SK-N-SH (cell line): Measurements from ENCODE around the gene AGAP2. TPM values are rescaled to one million over a fixed set of nuclear protein-coding genes. Genes with fewer than 3 reads are reported as not detected.

Experiments used
- CTCF ChIA-PET: fragments of 300-600, 350-600 bp; formaldehyde crosslinking; extraction: SDS; loops from one replicate; lab custom pipeline; 2021; lab: Yijun Ruan, JAX
- POLR2A ChIA-PET: fragments of 350-600 bp; sonication (Branson Sonifier 250); formaldehyde crosslinking; extraction: SDS; loops from one replicate; lab custom pipeline; 2020; ENCODE audit warnings: antibody characterized with exemption, inconsistent platforms; lab: Yijun Ruan, JAX
- DNase-seq: peaks from one replicate; pipeline ENCODE4 v3.0.0; 2012
- H2AFZ ChIP-seq: fragments of 200-600 bp; sonication (generic); 2 replicates; pipeline ENCODE4 v1.8.1; 2016; ENCODE audit warnings: antibody characterized with exemption, mild to moderate bottlenecking, low read depth
- H3F3A ChIP-seq: fragments of 200-600 bp; sonication (generic); replicated peaks from 2 replicates; pipeline ENCODE3; 2016; ENCODE audit warnings: antibody characterized with exemption, mild to moderate bottlenecking; ENCODE audit not compliant: insufficient read depth
- H3K27ac ChIP-seq, 2 experiments: fragments of 200-500 bp in 1 of 2; fragments of 200-600 bp in 1 of 2; sonication (Bioruptor generic) in 1 of 2; sonication (generic), shearing (Covaris generic) in 1 of 2; 2 replicates each; pipeline versions ENCODE4 v1.5.1 to v1.6.1; 2014 to 2016; ENCODE audit warnings: low read depth in 2 of 2, inconsistent platforms in 1 of 2, low read length in 1 of 2, mild to moderate bottlenecking in 1 of 2, mixed read lengths in 1 of 2
- H3K27me3 ChIP-seq: fragments of 200-600 bp; sonication (generic), shearing (Covaris generic); 2 replicates; pipeline ENCODE4 v1.6.1; 2016; ENCODE audit warnings: mixed run types; ENCODE audit not compliant: insufficient read depth
- H3K36me3 ChIP-seq, 2 experiments: fragments of 200-500 bp in 1 of 2; fragments of 200-600 bp in 1 of 2; sonication (Bioruptor generic) in 1 of 2; sonication (generic) in 1 of 2; replicated peaks in 1 of 2; 2 replicates each; pipeline versions ENCODE3 to v1.5.1; 2014 to 2016; ENCODE audit warnings: low read length in 1 of 2, mild to moderate bottlenecking in 1 of 2; ENCODE audit not compliant: insufficient read depth in 2 of 2, control insufficient read depth in 1 of 2
- H3K4me1 ChIP-seq, 2 experiments: fragments of 200-500 bp in 1 of 2; fragments of 200-600 bp in 1 of 2; sonication (Bioruptor generic) in 1 of 2; sonication (generic), shearing (Covaris generic) in 1 of 2; 2 replicates each; pipeline versions ENCODE4 v1.5.1 to v1.6.1; 2014 to 2016; ENCODE audit warnings: low read depth in 1 of 2, low read length in 1 of 2, mixed run types in 1 of 2; ENCODE audit not compliant: insufficient read depth in 2 of 2, control insufficient read depth in 1 of 2
- H3K4me2 ChIP-seq: fragments of 200-600 bp; sonication (generic), shearing (Covaris generic); 2 replicates; pipeline ENCODE4 v1.6.1; 2017; ENCODE audit warnings: mixed run types
- H3K4me3 ChIP-seq, 2 experiments: fragments of 200-500 bp in 1 of 2; fragments of 200-600 bp in 1 of 2; sonication (Bioruptor generic) in 1 of 2; sonication (generic), shearing (Covaris generic) in 1 of 2; 2 replicates each; pipeline versions ENCODE4 v1.5.1 to v1.8.1; 2014 to 2016; ENCODE audit warnings: low read depth in 2 of 2, inconsistent platforms in 1 of 2, low read length in 1 of 2, mild to moderate bottlenecking in 1 of 2, mixed read lengths in 1 of 2, moderate library complexity in 1 of 2
- H3K79me2 ChIP-seq: fragments of 200-600 bp; sonication (generic); 2 replicates; pipeline ENCODE4 v1.8.1; 2017; ENCODE audit warnings: mild to moderate bottlenecking; ENCODE audit not compliant: insufficient read depth
- H3K9ac ChIP-seq: fragments of 200-600 bp; sonication (generic); 2 replicates; pipeline ENCODE4 v1.6.1; 2017; ENCODE audit warnings: mixed run types
- H3K9me2 ChIP-seq: fragments of 200-600 bp; sonication (generic); 2 replicates; pipeline ENCODE4 v1.6.1; 2017; ENCODE audit warnings: mixed run types
- H3K9me3 ChIP-seq: fragments of 200-600 bp; sonication (generic); 2 replicates; pipeline ENCODE4 v1.6.1; 2017; ENCODE audit warnings: mixed run types, mild to moderate bottlenecking, moderate library complexity
- H4K20me1 ChIP-seq: fragments of 200-600 bp; sonication (generic); 2 replicates; pipeline ENCODE4 v1.6.1; 2017; ENCODE audit warnings: mild to moderate bottlenecking, mixed run types; ENCODE audit not compliant: insufficient read depth
- EZH2phosphoT487 ChIP-seq: fragments of 200-600 bp; sonication (generic); IDR thresholded peaks from 2 replicates; pipeline ENCODE4 v1.6.1; 2017; ENCODE audit warnings: low read depth, mixed run types, mild to moderate bottlenecking, antibody characterized with exemption, moderate library complexity, borderline replicate concordance
- FOSL2 ChIP-seq: IDR thresholded peaks from 2 replicates; pipeline ENCODE4 v1.4.0; 2012; ENCODE audit warnings: low read depth, mild to moderate bottlenecking, moderate library complexity, borderline replicate concordance
- FOXJ3 ChIP-seq: sonication (generic); formaldehyde crosslinking; IDR thresholded peaks from 2 replicates; pipeline ENCODE4 v1.5.1; 2020; ENCODE audit warnings: mild to moderate bottlenecking, missing genetic modification reagents
- GABPA ChIP-seq: IDR thresholded peaks from 2 replicates; pipeline ENCODE4 v1.4.0; 2012; ENCODE audit warnings: low read depth, mild to moderate bottlenecking
- JUND ChIP-seq: IDR thresholded peaks from 2 replicates; pipeline ENCODE4 v1.4.0; 2012
- POLR2AphosphoS5 ChIP-seq: IDR thresholded peaks from 2 replicates; pipeline ENCODE4 v1.6.1; 2012; ENCODE audit warnings: low read depth, low read length
- RFX5 ChIP-seq: IDR thresholded peaks from 2 replicates; pipeline ENCODE4 v1.6.1; 2012; ENCODE audit warnings: mild to moderate bottlenecking, improper control_type of control experiment, low read length
- SMC3 ChIP-seq: IDR thresholded peaks from 2 replicates; pipeline ENCODE4 v1.6.1; 2012; ENCODE audit warnings: low read depth, low read length, improper control_type of control experiment
- TCF12 ChIP-seq: IDR thresholded peaks from 2 replicates; pipeline ENCODE4 v1.4.0; 2012
- WGBS: methylation state at CpG from one replicate; pipeline ENCODE4 v1.1.6; 2017; ENCODE audit warnings: low lambda C conversion rate; 5-methylcytosine and 5-hydroxymethylcytosine counted together
- polyA plus RNA-seq, 3 experiments: library from polyadenylated mRNA; depleted of rRNA; stranded (reverse); fragments of >200 nt; gene quantifications; 2 replicates each; pipeline ENCODE4 v1.2.3, GENCODE V29; 2012
- TF ChIP-seq, protein P1 (sequence below): IDR thresholded peaks from 2 replicates; pipeline ENCODE4 v1.4.0; 2012; ENCODE audit warnings: low read depth, borderline replicate concordance
- TF ChIP-seq, protein P2 (sequence below): IDR thresholded peaks from 2 replicates; pipeline ENCODE4 v1.4.0; 2012; ENCODE audit warnings: low read depth, borderline replicate concordance

Gene AGAP2
- polyA plus RNA-seq, 1 of the 3 experiments (the other 2 are of a cell fraction), result 5.2 TPM

- no peak; the same call in 1 of the 2 replicates for TF ChIP-seq RFX5
- no peak for TF ChIP-seq GABPA
- TF ChIP-seq SMC3, result no peak
- TF ChIP-seq POLR2AphosphoS5, result peak; percentile 86; the same call in 1 of the 2 replicates
- TF ChIP-seq, protein P1, sequence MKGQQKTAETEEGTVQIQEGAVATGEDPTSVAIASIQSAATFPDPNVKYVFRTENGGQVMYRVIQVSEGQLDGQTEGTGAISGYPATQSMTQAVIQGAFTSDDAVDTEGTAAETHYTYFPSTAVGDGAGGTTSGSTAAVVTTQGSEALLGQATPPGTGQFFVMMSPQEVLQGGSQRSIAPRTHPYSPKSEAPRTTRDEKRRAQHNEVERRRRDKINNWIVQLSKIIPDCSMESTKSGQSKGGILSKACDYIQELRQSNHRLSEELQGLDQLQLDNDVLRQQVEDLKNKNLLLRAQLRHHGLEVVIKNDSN, result peak; percentile 68; the same call in 1 of the 2 replicates
- no peak for TF ChIP-seq EZH2phosphoT487
- TF ChIP-seq, protein P2, sequence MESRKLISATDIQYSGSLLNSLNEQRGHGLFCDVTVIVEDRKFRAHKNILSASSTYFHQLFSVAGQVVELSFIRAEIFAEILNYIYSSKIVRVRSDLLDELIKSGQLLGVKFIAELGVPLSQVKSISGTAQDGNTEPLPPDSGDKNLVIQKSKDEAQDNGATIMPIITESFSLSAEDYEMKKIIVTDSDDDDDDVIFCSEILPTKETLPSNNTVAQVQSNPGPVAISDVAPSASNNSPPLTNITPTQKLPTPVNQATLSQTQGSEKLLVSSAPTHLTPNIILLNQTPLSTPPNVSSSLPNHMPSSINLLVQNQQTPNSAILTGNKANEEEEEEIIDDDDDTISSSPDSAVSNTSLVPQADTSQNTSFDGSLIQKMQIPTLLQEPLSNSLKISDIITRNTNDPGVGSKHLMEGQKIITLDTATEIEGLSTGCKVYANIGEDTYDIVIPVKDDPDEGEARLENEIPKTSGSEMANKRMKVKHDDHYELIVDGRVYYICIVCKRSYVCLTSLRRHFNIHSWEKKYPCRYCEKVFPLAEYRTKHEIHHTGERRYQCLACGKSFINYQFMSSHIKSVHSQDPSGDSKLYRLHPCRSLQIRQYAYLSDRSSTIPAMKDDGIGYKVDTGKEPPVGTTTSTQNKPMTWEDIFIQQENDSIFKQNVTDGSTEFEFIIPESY, result 0 out of 2 replicates have a peak, but pooled peaks have one; percentile 52
- no peak for TF ChIP-seq TCF12
- TF ChIP-seq FOXJ3 (CRISPR knock-in tag), result no peak
Observed at GRCh38 chr12:57771873-57772428, 33.4 kb upstream of the AGAP2 start, which contains the start of gene METTL1 (continued).

GRCh38 chr12:57771236-57771872 is 32.8 kb upstream of the AGAP2 start:
- WGBS, result 2% methylated on average over 15 of the region's 16 CpGs
- Histone ChIP-seq H2AFZ (peak overlapping the region; percentile 88), H3K4me2 (peak overlapping the region; percentile 93), H3K79me2 (peaks cover 33% of the 10 kb centered on the region), H4K20me1 (no peaks in the 10 kb centered on the region), H3K9me3 (no peaks in the 10 kb centered on the region), H3K27me3 (no peaks in the 10 kb centered on the region), H3K27ac (peak overlapping the region; percentile 65 to 92), H3K36me3 (peaks cover 9 to 21% of the 10 kb centered on the region in 2 experiments), H3K4me1 (peaks cover 3 to 19% of the 10 kb centered on the region in 2 experiments; a peak in 1 of 4 replicates), H3K4me3 (peak overlapping the region; percentile 60 to 78), H3K9me2 (no peaks in the 10 kb centered on the region), H3K9ac (peak overlapping the region; percentile 88), H3F3A (peaks cover 3% of the 10 kb centered on the region)
- peak; percentile 93 for DNase-seq
- ChIA-PET CTCF (interaction anchor here (0.8 to 2.0 kb wide), 7 partner anchors 10 to 45 kb away, joined by 3 to 11 read pairs (median 4); partner anchors contain the start of gene TSFM), POLR2A (no interaction called here)
- TF ChIP-seq FOSL2 (0 out of 2 replicates have a peak, but pooled peaks have one; percentile 3), JUND (no peak)
